D721Med (cell line): ENCODE measurements around the gene RNU1-4.
A peak's percentile ranks its signal among the peaks of the same experiment; 100 is the strongest.
"Not testable (repeated sequence)": the region's sequence is repeated elsewhere in the genome, so short reads cannot be mapped to it uniquely, and the experiment has no call there.

ENCODE experiments used
- DNase-seq: peaks from one replicate; pipeline ENCODE4 v3.0.0; 2011; ENCODE audit warnings: low spot score; ENCODE audit not compliant: insufficient read length
- FAIRE-seq: peaks from 2 replicates; lab custom pipeline; 2011; peaks lifted over from hg19 to GRCh38; lab: Jason Lieb, UNC
- CTCF ChIP-seq: IDR thresholded peaks from 2 replicates; pipeline ENCODE4 v1.5.1; 2012; ENCODE audit warnings: mild to moderate bottlenecking, control low read depth; ENCODE audit not compliant: insufficient read depth; ENCODE audit errors: missing control alignments

Gene RNU1-4

GRCh38 chr1:16718908-16719533 is 21.3 kb upstream of the RNU1-4 start:
- peak; percentile 14 for DNase-seq
- no peak for FAIRE-seq
- TF ChIP-seq CTCF = no peak

- TF ChIP-seq CTCF = no peak
- DNase-seq (peak; percentile 8), FAIRE-seq (no peak)
Measured at GRCh38 chr1:16719571-16720350, 20.6 kb upstream of the RNU1-4 start.

- FAIRE-seq = no peak
- DNase-seq = peak; percentile 5
- TF ChIP-seq CTCF = no peak
Measured at GRCh38 chr1:16720351-16721223, 19.7 kb upstream of the RNU1-4 start.

GRCh38 chr1:16721871-16722641 is 18.3 kb upstream of the RNU1-4 start:
- FAIRE-seq = no peak
- TF ChIP-seq CTCF = no peak
- DNase-seq = peak; percentile 7

- no peak for TF ChIP-seq CTCF
- DNase-seq = peak; percentile 6
- FAIRE-seq = no peak
Measured at GRCh38 chr1:16724718-16725438, 15.4 kb upstream of the RNU1-4 start.

GRCh38 chr1:16725439-16726245 is 14.7 kb upstream of the RNU1-4 start:
- DNase-seq = peak; percentile 10
- not testable (repeated sequence) for FAIRE-seq
